Stimulated activated CD8-positive, alpha-beta memory T cell treated with anti-CD3 and anti-CD28 coated beads, Interleukin-15, amount 100 ng/mL, for 48 hours (primary cell): ENCODE measurements around the gene FGD4.

Source experiments
- DNase-seq, 2 donors: peaks; one replicate each; pipeline ENCODE4 v3.0.0-alpha.2; 2020; ENCODE audit warnings: low read depth in 2 of 2

Gene FGD4

DNA sequence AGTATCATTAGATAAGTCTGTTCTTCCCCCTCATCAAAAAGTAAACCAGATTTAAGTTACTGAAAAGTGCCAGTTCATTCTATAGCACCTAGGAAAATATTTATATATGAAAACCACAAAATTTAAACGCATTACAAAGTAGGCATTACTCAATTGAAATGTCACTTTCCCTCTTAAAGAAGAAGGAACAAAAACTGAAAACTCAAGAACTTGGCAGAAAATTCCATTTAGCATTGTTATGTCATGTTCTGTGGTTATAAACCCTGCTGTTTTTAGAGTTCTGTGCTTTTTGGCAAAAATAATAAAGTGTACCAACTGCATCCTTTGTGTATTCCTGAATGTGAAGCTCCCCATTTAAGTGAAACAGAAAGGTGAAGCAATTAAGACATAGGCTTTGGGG lies 3.6 kb downstream of the FGD4 start:
- DNase-seq, result no peak

DNA sequence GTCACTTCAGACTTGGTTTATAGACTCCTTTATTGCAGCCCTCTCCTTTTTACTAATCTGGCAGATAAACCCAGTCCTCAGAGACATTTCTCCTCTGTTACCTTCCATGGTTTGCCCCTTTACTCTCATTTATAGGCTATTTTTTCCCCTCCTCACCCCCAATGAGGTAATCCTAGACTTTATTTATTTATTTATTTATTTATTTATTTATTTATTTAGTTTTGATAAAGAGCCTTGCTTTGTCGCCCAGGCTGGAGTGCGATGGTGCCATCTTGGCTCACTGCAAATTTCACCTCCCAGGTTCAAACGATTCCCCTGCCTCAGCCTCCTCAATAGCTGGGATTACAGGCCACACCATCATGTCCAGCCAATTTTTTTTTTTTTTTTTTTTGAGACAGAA lies 8.4 kb downstream of the FGD4 start:
- no peak for DNase-seq

- no peak for DNase-seq
Observed at GRCh38 chr12:32413412-32413811, 14.1 kb downstream of the FGD4 start.

GRCh38 chr12:32418221-32418620 lies 18.9 kb downstream of the FGD4 start:
- no peak for DNase-seq

DNA sequence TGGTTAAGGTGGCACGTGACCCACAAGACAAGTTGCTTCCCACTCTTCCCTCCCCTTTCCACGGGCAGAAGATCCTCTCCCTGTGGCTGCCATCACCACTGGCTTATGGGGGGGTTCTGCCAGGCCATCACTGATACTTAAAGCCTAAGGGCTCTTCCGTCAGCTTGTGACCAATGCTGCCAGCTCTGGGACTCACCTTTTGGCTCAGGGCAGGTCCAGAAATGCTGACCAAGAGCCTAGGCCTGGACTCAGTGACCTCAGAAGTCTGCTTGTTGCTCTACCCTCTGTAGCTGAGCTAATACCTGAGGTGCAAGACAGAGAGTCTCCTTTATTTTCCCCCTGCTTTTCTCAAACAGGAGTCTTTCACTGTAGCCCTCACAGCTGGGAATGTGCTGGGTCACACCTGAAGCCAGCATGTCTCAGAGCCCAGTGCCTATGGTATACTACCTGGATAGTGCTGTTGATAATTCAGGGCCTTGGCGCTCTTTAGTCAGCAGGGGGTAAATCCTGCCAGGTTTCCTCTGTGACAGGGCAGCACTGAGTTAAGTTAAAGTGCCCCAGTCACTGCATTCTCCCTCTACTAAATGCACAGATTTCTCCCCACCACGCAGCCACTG lies 19.7 kb downstream of the FGD4 start:
- no peak for DNase-seq

DNA sequence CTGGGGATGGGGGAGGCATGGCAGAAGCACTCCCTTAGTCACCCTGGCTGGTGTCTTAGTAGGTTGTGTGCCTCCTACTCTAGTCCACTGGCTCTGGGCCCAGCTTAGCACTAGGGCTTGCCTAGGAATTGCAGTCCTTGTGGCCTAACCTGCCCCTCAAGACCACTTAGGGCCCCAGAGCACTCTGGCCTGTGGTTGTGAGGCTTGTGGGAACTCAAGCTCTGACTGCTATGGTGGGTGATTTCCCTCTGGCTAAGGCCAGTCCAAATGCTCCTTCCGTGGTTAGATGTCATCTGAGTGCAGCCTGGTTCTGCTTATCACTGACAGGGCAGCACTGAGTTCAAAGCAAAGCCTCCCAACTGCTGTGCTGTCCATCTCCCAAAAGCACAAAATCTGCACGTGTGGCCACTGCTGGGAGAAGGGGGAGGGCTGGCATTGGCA lies 20.2 kb downstream of the FGD4 start:
- no peak for DNase-seq

DNA sequence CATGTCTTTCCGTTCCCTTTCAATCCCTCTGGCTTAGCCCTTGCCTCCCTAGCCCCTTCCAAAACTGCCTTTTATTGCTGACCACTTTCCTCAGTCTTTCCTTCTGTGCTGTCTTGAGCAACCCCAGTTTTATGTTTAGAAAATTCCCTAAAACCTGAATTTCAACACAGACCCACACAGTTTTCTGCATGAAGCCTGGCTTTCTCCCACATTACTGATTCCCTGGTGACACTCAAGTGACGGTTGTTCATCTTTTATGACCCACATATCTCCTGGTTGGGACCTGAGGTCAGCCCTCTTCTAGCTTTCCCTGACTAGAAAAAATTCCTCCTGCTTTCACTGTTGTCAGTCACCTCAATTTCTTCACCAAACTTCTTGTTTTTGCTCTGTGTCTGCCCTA lies 21.0 kb downstream of the FGD4 start:
- DNase-seq, result no peak

GRCh38 chr12:32423559-32423958 lies 24.2 kb downstream of the FGD4 start:
- no peak for DNase-seq

DNA sequence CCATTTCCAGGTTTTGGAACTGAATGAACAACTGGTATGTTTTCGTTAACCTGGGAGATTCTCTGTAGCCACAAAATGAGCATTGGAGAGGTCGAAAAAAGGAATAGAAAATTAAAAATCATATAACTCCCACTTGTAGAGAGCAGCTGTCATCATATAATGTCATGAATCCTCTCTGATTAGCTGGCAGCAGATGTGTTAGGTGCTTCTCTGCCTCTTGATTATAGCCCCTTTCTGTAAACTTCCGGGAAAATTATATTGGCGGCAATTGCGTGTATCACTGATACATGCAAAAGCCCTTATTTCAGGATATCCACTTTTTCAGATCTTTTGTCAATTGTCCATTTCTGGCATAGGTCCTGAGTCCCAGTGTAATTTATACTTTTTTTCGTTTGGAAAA lies 31.7 kb downstream of the FGD4 start:
- DNase-seq, result no peak

DNA sequence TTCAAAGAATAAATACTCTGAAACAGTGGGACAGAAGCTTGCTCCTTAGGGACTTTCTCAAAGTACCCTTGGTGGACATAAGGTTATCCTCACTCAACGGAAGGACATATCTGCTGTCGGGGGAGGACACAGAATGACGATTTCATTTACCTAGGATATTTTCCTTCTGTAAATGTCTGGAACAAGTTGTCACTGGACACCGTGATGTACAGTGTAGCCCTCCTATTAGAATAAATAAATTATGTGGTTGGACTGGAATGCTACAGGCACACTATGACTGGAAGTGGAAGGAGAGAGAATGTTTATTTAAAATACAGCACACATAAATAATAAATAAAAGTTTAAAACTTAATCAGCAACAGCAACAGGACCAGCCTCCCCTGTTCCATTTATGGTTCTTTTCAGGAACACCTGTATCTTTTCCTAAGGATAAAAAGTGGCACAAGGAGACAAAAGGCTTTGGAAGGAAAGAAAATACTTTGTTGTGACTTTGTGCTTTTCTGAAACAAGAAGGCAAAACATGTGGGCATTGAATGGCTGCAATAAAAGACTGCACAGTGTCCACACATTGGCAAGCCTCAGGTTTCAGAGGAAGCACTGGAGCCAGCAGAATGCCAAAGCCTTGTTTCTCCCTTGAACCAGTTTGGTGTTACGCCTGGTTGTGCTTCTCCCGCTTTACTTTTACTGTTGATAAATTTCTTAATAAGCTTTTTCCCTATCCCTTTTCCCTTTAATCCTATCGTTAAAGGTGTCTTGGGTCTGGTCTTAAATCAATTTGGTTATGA lies 36.8 kb downstream of the FGD4 start:
- no peak for DNase-seq

- DNase-seq, result no peak
Observed at GRCh38 chr12:32437095-32437515, 37.7 kb downstream of the FGD4 start.

DNA sequence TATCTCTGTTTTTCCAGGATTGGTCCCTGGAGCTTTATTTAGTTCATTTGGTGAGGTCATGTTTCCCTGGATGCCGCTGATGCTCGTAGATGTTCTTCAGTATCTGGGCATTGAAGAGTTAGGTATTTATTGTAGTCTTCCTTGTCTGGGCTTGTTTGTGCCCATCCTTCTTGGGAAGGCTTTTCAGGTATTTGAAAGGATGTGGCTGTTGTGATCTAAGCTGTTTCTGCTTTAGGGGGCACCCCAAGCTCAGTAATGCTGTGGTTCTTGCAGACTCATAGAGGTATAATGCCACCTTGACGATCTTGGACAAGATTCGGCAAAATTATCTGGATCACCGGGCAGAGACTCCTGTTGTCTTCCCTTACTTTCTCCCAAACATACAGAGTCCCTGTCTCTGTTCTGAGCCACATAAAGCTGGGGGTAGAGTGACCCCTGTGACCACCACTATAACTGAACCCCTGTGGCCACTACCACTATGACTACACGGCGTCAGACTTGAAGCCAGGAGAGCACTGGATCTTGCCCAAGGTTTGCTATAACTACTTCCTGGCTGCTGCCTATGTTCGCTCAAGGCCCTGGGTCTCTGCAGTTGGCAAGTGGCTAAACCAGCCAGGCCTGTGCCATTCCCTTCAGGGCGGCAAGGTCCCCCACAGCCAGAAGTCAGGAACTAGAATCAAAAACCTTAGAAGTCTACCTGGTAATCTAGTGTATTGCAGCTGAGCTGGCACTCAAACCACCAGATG lies 40.9 kb downstream of the FGD4 start:
- no peak for DNase-seq

GRCh38 chr12:32443491-32443890 lies 44.1 kb downstream of the FGD4 start:
- DNase-seq, result no peak

- DNase-seq, result no peak
Observed at GRCh38 chr12:32444895-32445294, 45.5 kb downstream of the FGD4 start.

DNA sequence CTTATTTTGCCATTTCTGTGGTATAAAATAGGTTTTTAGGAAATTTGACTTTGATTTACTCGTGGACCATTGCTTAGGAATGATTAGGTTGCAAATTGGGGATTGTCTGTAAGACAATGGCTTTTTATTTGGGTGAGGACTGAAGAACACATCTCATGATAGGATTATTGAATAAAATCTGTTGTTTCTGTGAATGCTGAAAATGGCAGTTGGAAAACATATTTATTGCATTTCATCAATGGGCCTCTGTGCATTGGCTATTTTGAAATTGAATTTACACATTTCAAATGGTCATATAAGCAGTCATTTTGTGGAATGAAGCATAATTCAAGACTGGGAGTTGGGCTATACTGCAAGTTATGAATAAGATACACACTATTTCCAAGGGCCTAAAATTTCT lies 46.0 kb downstream of the FGD4 start:
- DNase-seq, result no peak

DNA sequence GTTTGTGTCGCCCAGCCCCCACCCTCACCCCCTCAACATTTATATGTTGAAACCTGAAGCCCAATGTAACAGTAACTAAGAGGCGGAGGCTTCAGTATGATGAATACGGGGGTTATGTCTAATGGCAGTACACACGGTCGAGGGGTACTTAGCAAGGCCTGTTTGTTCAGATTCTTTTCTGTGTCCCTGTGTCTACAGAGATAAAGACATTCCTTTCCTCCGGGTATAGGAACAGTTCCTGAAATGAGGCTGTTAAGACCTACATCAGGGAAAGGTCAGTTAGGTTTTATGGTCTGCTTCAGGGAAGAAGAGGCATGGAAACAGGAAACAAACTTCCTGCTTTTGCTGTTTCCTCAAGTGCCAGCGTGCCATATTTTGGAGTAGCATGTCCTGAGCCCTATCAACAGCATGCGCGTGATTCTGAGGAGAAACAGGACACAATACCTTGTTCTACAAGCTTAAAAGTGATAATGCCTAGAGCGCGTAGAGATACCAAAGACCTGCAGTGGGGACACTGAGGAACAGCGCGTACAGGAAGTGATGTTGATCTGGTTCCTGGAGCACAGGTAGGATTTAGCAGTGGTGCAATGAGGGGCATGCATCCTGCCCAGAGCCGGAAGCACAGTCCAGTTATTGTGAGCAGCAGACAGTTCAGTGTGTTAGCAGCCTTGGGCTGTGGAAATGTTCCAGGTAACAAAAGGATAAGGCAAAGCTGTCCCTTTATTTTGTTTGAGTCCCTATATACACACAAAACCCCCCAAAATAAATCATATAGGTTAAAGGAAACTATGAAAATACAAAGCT lies 47.2 kb downstream of the FGD4 start:
- no peak for DNase-seq

DNA sequence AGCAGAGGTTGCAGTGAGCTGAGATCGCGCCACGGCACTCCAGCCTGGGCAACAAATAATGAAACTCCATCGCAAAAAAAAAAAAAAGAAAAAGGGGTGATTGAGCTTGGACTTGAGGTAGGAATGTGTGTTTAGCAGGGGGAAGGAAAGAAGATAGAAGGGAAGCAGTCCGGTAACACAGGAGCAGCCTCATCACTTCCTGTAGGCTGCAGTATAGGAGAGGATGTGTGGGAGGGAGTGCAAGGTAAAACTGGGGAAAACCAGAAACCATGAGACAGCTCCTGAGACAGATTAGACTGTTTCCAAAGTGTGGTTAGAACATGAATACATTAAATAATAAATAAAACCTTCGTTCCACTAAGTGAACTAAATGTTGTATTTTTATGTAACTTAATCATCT lies 49.2 kb downstream of the FGD4 start:
- DNase-seq, result no peak

DNA sequence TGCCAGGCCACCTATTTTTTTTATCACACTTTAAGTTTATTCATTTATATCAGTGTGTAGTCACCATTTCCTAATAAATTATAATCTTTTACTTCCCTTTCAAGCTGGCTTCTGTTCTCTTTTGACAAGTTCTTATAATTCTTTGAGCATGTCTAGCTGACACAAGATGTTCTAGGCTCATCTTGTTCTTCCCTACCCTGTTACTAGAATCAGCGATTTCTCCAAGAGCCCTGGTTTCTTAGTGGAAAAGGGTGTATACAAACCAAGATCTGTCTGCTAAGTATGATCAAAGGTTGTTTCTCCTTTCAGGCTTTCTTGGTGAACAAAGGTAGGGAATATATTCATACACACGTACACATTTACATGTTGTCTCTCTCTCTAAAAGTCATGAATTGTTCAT lies 51.0 kb downstream of the FGD4 start:
- no peak for DNase-seq

GRCh38 chr12:32450768-32451167 lies 51.4 kb downstream of the FGD4 start:
- DNase-seq, result no peak

DNA sequence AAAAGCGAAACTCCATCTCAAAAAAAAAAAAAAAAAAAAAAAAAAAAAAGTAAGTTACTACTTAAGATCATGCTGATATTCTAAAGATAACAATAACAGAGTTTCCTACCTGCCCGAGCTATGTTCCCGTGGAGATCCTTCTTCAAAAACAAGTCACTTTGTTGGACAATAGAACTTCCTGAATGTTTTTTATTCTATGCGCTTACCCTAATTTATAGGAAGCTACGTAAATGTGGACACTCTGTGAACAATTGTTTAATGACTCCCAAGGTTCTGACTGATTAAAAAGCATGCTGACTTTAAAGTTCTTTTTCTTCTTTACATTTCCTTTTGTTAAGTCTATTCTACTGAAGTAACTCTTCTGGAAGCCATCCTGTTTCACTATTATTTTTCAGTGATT lies 52.5 kb downstream of the FGD4 start:
- DNase-seq, result no peak

- DNase-seq, result no peak
Observed at GRCh38 chr12:32454075-32454474, 54.7 kb downstream of the FGD4 start.

- no peak for DNase-seq
Observed at GRCh38 chr12:32454866-32455265, 55.5 kb downstream of the FGD4 start.
